Spleen (tissue), 11 donors: ENCODE results near the gene LPP. TPM values are rescaled to one million over a fixed set of nuclear protein-coding genes. Genes with fewer than 3 reads are reported as not detected.

Source experiments
- DNase-seq: peaks from one replicate; pipeline ENCODE4 v3.0.0-alpha.2; 2020
- H3K27ac ChIP-seq, 8 donors: fragments of 200-600 bp; sonication (generic) in 7 of 8; 1 replicate in 4 of 8; 2 replicates in 4 of 8; pipeline versions ENCODE4 v1.5.0 to v1.8.0; 2016 to 2021; ENCODE audit warnings: inconsistent platforms in 4 of 8, mild to moderate bottlenecking in 4 of 8, moderate library complexity in 1 of 8
- H3K27me3 ChIP-seq, 7 donors: fragments of 200-600 bp; sonication (generic) in 6 of 7; replicated peaks in 1 of 7; 1 replicate in 4 of 7; 2 replicates in 3 of 7; pipeline versions ENCODE4 v1.5.0 to v1.8.0; 2016 to 2021; ENCODE audit warnings: inconsistent platforms in 3 of 7, mild to moderate bottlenecking in 1 of 7
- H3K36me3 ChIP-seq, 6 donors: fragments of 200-600 bp; sonication (generic) in 5 of 6; 1 replicate in 4 of 6; 2 replicates in 2 of 6; pipeline versions ENCODE4 v1.5.0 to v1.8.0; 2016 to 2021; ENCODE audit warnings: inconsistent platforms in 2 of 6
- H3K4me1 ChIP-seq, 6 donors: fragments of 200-600 bp; sonication (generic) in 5 of 6; 1 replicate in 3 of 6; 2 replicates in 3 of 6; pipeline versions ENCODE4 v1.5.0 to v1.8.0; 2016 to 2021; ENCODE audit warnings: inconsistent platforms in 3 of 6
- H3K4me3 ChIP-seq, 8 donors: fragments of 200-600 bp; sonication (generic) in 7 of 8; 1 replicate in 4 of 8; 2 replicates in 4 of 8; pipeline versions ENCODE4 v1.5.0 to v1.8.0; 2016 to 2021; ENCODE audit warnings: inconsistent platforms in 4 of 8, mild to moderate bottlenecking in 4 of 8, moderate library complexity in 2 of 8
- H3K9me3 ChIP-seq, 8 donors: fragments of 200-600 bp; sonication (generic) in 7 of 8; 1 replicate in 4 of 8; 2 replicates in 4 of 8; pipeline versions ENCODE4 v1.5.0 to v1.8.0; 2016 to 2021; ENCODE audit warnings: inconsistent platforms in 4 of 8
- POLR2A ChIP-seq, 3 donors: fragments of 450-650 bp; IDR thresholded peaks; one replicate each; pipeline ENCODE4 v1.5.1; 2017; ENCODE audit warnings: antibody characterized with exemption in 3 of 3, mild to moderate bottlenecking in 1 of 3
- POLR2AphosphoS5 ChIP-seq, 3 donors: sonication (generic); formaldehyde crosslinking; IDR thresholded peaks; one replicate each; pipeline ENCODE4 v1.5.1; 2017; ENCODE audit warnings: antibody characterized with exemption in 3 of 3
- WGBS, 5 donors: extraction: QIAGEN DNeasy Blood & Tissue Kit in 3 of 5; methylation state at CpG; one replicate each; pipeline versions ENCODE4 v1.1.5 to v1.1.7; 2013 to 2018; 5-methylcytosine and 5-hydroxymethylcytosine counted together
- intact Hi-C: fragments of 100-400 bp; cut with DNase I; formaldehyde crosslinking; loops from one replicate; pipeline ENCODE4 v1.15.0; 2023; ENCODE audit warnings: low total_unique reads
- polyA plus RNA-seq, 3 donors: library from polyadenylated mRNA; stranded (reverse); fragments of 200-250 nt; gene quantifications; one replicate each; pipeline ENCODE4 v1.2.1, GENCODE V29; 2013
- total RNA-seq, 7 donors: library from RNA; depleted of rRNA in 3 of 7; stranded (reverse); fragments of >200 nt in 3 of 7; fragmentation: NEBNext Ultra II Directional in 4 of 7; extraction: Animal tissue kit (Norgen Biotek cat#: 25700) in 4 of 7; gene quantifications; one replicate each; pipeline versions ENCODE4 v1.1.0 to v1.2.1, GENCODE V29; 2016 to 2021
- TF ChIP-seq, protein P1 (sequence below), 11 experiments: fragments of 200-600 bp in 7 of 11; fragments of 450-650 bp in 4 of 11; sonication (generic) in 4 of 11; IDR thresholded peaks in 8 of 11; conservative IDR thresholded peaks in 3 of 11; 1 replicate in 7 of 11; 2 replicates in 4 of 11; pipeline versions ENCODE4 v1.4.0 to v1.8.0; 2016 to 2021; ENCODE audit warnings: antibody characterized with exemption in 11 of 11, inconsistent platforms in 4 of 11, mild to moderate bottlenecking in 1 of 11
- donor health status: healthy with polysubstance abuse.
- donor health status: DM: no; HTN: no; CAD: no; lungs with moderate emphysema.
- donor health status: DM: no; HTN: no; CAD: no.
- donor health status: Bipolar disorder and iron deficiency.
- donor health status: healthy.
- donor health status: DM: no; HTN: no; CAD: no.
- donor health status: DM: yes; HTN: yes; CAD: no.

LPP gene
- total and polyA plus RNA-seq, 10 donors: 2.4 to 270 (median 156) TPM

DNA sequence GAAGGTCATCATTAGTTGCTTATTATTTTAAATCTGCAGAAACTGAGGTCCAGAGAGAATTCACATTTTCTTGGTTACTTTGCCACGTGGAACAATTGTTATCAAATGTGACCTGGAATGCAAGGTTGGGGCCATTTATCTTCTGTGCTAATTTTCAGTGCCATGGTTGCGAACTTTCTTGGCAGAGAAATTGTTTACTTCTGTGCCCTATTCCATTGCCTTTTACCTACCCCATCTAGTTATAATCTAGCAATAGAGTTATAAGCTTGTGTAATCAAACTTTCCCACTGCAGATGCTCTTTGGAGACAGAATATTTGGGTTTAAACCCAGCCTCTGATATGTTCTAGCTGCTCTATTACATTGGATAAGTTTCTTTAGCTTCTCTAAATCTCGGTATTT, 242.9 kb downstream of the LPP start:
- DNase-seq: no peak
- 55 to 66% (median 60%) methylated on average over 3 of the region's 3 CpGs for WGBS, 5 donors
- Histone ChIP-seq H3K9me3 (no peaks in the 10 kb centered on the region), H3K36me3 (no peaks in the 10 kb centered on the region), H3K27me3 (no peaks in the 10 kb centered on the region), H3K27ac (peak overlapping the region; percentile 55 to 86 (median 72)), H3K4me3 (peak overlapping the region in 3 of 8 donors; percentile 4 to 33 (median 10)), H3K4me1 (peaks cover 24 to 88% (median 49%) of the 10 kb centered on the region in 6 donors)
- intact Hi-C loops: no loop called here
- TF ChIP-seq, protein P1, sequence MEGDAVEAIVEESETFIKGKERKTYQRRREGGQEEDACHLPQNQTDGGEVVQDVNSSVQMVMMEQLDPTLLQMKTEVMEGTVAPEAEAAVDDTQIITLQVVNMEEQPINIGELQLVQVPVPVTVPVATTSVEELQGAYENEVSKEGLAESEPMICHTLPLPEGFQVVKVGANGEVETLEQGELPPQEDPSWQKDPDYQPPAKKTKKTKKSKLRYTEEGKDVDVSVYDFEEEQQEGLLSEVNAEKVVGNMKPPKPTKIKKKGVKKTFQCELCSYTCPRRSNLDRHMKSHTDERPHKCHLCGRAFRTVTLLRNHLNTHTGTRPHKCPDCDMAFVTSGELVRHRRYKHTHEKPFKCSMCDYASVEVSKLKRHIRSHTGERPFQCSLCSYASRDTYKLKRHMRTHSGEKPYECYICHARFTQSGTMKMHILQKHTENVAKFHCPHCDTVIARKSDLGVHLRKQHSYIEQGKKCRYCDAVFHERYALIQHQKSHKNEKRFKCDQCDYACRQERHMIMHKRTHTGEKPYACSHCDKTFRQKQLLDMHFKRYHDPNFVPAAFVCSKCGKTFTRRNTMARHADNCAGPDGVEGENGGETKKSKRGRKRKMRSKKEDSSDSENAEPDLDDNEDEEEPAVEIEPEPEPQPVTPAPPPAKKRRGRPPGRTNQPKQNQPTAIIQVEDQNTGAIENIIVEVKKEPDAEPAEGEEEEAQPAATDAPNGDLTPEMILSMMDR (IDR thresholded peaks at IDR 0.05 in 8 of 11, conservative IDR thresholded peaks at IDR 0.05 in 3 of 11): no peak
- TF ChIP-seq POLR2AphosphoS5 (IDR thresholded peaks at IDR 0.05): no peak
- TF ChIP-seq POLR2A (IDR thresholded peaks at IDR 0.05): no peak

DNA sequence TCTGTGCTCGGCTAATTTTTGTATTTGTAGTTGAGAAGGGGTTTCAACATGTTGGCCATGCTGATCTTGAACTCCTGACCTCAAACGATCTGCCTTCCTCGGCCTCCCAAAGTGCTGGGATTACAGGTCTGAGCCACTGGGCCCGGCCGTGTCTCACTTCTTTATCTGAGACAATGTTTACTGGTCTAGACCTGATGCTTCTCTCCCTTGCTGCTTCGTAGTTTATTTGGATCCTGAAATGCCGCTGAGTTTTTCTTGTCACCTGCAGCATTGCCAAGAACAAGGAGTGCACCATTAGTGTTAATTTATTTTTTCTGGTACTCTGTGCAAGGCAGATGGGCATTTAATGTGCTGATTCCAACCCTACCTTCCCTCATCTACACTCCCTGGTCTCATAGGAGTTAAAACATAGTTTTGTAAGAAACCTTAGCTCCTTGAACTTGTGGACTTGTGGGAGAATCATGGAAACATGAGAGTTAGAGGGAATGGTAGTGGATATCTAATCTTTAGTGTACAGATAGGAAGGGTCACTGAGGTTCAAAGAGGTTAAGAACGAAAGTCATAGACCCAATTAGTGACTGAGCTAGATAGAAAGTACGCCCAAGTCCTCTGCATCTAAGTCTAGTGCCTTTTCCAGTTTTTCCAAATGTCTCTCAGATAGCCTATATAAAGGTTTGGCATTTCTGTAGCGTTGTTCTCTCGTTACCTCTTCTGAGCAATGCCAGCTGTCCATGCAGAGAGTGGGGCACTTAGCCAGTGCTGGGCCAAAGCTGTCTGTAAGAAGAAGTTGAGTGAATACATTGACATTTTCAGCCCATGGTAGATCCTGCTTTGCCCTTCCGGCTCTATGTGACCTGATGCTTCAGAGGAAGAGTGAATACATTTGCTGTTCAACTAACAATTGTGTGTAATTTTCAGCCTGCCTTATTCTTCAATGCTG, 244.1 kb downstream of the LPP start:
- intact Hi-C loops: no loop called here
- H3K4me3 ChIP-seq: peak overlapping the region in 3 of 8 donors; percentile 4 to 33 (median 10)

DNA sequence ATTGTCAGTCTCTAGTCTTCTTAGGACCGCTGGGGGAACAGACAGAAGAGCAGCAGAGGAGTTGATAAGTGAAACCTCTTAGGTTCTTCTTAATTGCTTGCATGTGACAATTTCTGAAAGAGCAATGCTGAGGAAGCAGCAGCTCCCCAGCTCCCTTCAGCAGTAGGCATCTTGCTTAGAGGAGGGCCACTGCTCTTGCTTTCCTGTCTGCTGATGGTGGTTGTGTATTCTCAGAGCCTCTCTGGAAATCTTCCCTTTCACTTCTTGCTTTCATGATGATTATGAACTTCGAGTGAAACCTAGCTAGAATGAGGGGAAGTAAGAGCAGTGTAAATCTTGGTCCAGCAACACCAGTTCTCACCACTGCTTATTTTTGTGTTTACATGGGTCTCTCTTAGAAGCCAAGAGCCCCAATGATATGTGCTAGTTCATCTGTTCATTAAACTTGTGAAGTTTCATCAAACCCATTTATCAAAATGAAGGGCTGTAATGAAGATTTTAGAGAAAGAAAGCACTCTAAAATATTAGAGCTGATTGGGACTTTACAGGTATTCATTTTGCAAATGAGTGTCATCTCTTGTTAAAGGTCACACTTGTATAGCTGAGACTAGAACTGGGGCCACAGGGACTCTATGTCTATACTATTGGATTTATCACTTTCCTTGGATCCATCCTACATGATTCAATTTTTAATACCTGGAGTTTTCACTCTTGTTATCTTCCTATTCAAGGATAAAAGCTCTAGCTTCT, 246.7 kb downstream of the LPP start:
- no peaks in the 10 kb centered on the region for H3K27me3 ChIP-seq
- no peaks in the 10 kb centered on the region for H3K9me3 ChIP-seq
- no peak overlapping the region for H3K4me3 ChIP-seq
- peak; percentile 75 for DNase-seq
- peaks cover 33 to 94% (median 55%) of the 10 kb centered on the region in 6 donors for H3K4me1 ChIP-seq
- TF ChIP-seq, protein P1 (IDR thresholded peaks at IDR 0.05 in 8 of 11, conservative IDR thresholded peaks at IDR 0.05 in 3 of 11): no peak
- TF ChIP-seq POLR2AphosphoS5 (IDR thresholded peaks at IDR 0.05): peak in 1 of 3 donors; percentile 79
- TF ChIP-seq POLR2A (IDR thresholded peaks at IDR 0.05): peak in 1 of 3 donors; percentile 31
- peak overlapping the region; percentile 31 to 86 (median 70) for H3K27ac ChIP-seq
- no peaks in the 10 kb centered on the region for H3K36me3 ChIP-seq
- intact Hi-C loops: no loop called here
- 32 to 45% (median 41%) methylated on average over 2 of the region's 2 CpGs for WGBS, 5 donors

More for the DNA sequence above, 244.1 kb downstream of the LPP start:
- peak overlapping the region; percentile 55 to 86 (median 72) for H3K27ac ChIP-seq
- 83 to 92% (median 85%) methylated on average over 12 of the region's 12 CpGs for WGBS, 5 donors
- no peaks in the 10 kb centered on the region for H3K27me3 ChIP-seq
- peaks cover 30 to 93% (median 51%) of the 10 kb centered on the region in 6 donors for H3K4me1 ChIP-seq
- peak; percentile 63 for DNase-seq
- TF ChIP-seq POLR2AphosphoS5 (IDR thresholded peaks at IDR 0.05): no peak
- no peak for TF ChIP-seq POLR2A (IDR thresholded peaks at IDR 0.05)
- TF ChIP-seq, protein P1 (IDR thresholded peaks at IDR 0.05 in 8 of 11, conservative IDR thresholded peaks at IDR 0.05 in 3 of 11): no peak
- no peaks in the 10 kb centered on the region for H3K36me3 ChIP-seq
- no peaks in the 10 kb centered on the region for H3K9me3 ChIP-seq
